IPS DF 6.9 (cell line): Measurements from ENCODE around the gene ASTN1.

Experiments used
- DNase-seq: peaks from one replicate; pipeline ENCODE4 v3.0.0-alpha.2; 2013; ENCODE audit warnings: low read depth, low spot score
- H3K27ac ChIP-seq: one replicate; pipeline ENCODE4 v1.5.1; 2013; ENCODE audit warnings: low read length, control low read depth
- H3K27me3 ChIP-seq: 2 replicates; pipeline ENCODE4 v1.6.1; 2013; ENCODE audit warnings: mild to moderate bottlenecking, low read length; ENCODE audit not compliant: control insufficient read depth, insufficient read depth
- H3K36me3 ChIP-seq: 2 replicates; pipeline ENCODE4 v1.6.1; 2013; ENCODE audit warnings: low read length; ENCODE audit not compliant: control insufficient read depth, insufficient read depth
- H3K4me1 ChIP-seq: 2 replicates; pipeline ENCODE4 v1.6.1; 2013; ENCODE audit warnings: low read length; ENCODE audit not compliant: control insufficient read depth, insufficient read depth
- H3K4me3 ChIP-seq: 2 replicates; pipeline ENCODE4 v1.5.1; 2013; ENCODE audit warnings: mild to moderate bottlenecking, low read length
- H3K9me3 ChIP-seq: 2 replicates; pipeline ENCODE4 v1.6.1; 2013; ENCODE audit warnings: low read length, inconsistent platforms; ENCODE audit not compliant: control insufficient read depth, insufficient read depth
- WGBS: extraction: QIAGEN DNeasy Blood & Tissue Kit; methylation state at CpG from one replicate; pipeline ENCODE4 v1.1.7; 2013; ENCODE audit warnings: mixed read lengths, missing lambda C conversion rate; ENCODE audit not compliant: insufficient read length, insufficient coverage; 5-methylcytosine and 5-hydroxymethylcytosine counted together

Gene ASTN1

DNA sequence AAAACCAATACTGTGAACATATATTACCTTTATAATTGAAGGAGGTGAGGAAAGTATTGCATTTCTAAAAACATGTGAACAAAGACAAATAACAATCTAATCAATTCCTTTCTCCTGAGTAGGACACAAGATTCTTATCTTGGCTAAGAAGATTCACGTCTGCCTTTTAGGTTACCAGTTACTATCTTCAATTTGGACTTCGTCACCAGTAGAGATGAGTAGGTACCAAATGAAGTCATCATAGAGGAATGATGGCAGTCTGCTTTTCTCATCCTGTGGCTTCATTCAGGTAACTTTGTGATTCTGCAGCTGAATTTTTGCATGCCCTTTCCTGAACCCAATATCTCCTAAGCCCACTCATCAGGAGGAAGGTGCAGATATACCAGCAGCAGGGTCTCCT lies 32.4 kb downstream of the ASTN1 start:
- H3K4me3 ChIP-seq = no peak overlapping the region
- H3K27ac ChIP-seq = no peak overlapping the region
- no peaks in the 10 kb centered on the region for H3K36me3 ChIP-seq
- no peaks in the 10 kb centered on the region for H3K9me3 ChIP-seq
- H3K4me1 ChIP-seq = no peaks in the 10 kb centered on the region
- no CpG with 5 or more reads among the region's 2 CpGs for WGBS
- DNase-seq = no peak
- no peaks in the 10 kb centered on the region for H3K27me3 ChIP-seq

DNA sequence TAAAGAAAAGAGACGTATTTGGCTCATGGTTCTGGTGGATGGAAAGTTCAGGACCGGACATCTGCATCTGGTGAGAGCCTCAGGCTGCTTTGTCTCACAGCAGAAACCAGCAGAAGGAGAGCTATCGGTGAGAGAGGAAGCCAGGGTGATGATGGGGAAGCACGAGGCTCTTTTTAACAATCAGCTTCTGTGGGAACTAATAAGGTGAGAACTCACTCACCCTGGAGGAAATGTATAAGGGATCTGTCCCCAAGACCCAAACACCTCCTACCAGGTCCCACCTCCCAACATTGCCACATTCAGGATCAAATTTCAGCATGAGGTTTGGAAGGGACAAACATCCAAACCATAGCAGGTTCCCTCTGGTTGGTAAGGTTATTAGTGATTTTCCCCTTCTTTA lies 32.8 kb downstream of the ASTN1 start:
- Histone ChIP-seq H3K27me3 (no peaks in the 10 kb centered on the region), H3K4me3 (no peak overlapping the region), H3K27ac (no peak overlapping the region), H3K4me1 (no peaks in the 10 kb centered on the region), H3K9me3 (no peaks in the 10 kb centered on the region), H3K36me3 (no peaks in the 10 kb centered on the region)
- DNase-seq = no peak
- WGBS = no CpG with 5 or more reads among the region's 4 CpGs

DNA sequence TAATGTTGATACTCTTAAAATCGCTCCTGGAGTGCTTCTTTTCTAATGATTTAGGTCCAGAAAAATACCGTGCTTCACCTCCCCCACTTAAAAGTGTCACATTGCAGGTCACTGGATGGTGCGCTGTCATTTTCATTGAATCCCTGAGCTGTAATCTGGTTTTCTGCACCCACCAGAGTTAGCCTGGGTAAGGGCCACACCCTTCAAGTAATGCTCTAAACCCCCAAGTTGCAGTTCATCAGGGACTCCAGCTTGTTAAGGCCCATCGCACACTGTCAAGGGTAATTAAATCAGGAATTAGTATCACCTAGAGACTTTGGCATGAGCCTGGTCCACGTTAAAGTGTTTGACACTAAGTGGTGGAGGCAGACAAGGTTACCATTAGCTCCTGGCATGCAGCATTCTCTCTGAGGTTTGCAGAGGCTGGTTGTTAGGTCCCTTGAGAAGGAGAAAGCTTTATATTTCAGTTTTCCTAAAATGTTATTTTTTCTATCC lies 34.0 kb downstream of the ASTN1 start:
- WGBS = no CpG with 5 or more reads among the region's 5 CpGs
- H3K27ac ChIP-seq = no peak overlapping the region
- H3K36me3 ChIP-seq = no peaks in the 10 kb centered on the region
- H3K4me1 ChIP-seq = no peaks in the 10 kb centered on the region
- no peaks in the 10 kb centered on the region for H3K27me3 ChIP-seq
- DNase-seq = no peak
- no peaks in the 10 kb centered on the region for H3K9me3 ChIP-seq
- H3K4me3 ChIP-seq = no peak overlapping the region

DNA sequence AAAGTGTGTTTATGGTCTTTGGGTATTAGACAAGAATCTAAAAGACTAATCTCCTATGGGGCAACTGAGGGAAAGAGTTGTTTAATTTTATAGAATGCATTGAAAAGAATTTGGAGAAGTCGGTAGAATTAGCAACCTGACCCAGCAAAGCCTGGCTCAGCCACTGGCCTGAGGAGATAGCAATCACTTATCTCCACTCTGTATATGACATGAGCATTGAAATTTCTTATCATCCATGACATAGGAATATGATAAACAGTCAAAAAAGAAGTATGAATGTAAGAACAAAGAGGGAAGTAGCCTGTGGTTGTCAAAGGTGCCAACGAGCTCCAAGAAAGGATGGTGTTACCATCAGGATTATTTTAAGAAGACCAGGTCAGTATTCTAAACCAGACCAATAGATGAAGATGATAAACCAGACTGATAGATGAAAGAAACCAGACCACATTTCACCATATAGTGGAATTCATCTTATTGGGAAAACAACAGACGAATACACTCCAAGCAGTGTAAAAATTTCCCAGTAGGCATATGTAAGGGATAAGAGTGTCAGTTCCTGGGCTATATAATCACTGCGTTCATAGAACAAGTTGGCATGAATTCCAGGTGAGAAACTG lies 35.7 kb downstream of the ASTN1 start:
- H3K4me1 ChIP-seq = no peaks in the 10 kb centered on the region
- H3K27me3 ChIP-seq = no peaks in the 10 kb centered on the region
- no peak overlapping the region for H3K4me3 ChIP-seq
- H3K9me3 ChIP-seq = no peaks in the 10 kb centered on the region
- DNase-seq = no peak
- no peak overlapping the region for H3K27ac ChIP-seq
- no CpG with 5 or more reads among the region's 4 CpGs for WGBS
- H3K36me3 ChIP-seq = no peaks in the 10 kb centered on the region

DNA sequence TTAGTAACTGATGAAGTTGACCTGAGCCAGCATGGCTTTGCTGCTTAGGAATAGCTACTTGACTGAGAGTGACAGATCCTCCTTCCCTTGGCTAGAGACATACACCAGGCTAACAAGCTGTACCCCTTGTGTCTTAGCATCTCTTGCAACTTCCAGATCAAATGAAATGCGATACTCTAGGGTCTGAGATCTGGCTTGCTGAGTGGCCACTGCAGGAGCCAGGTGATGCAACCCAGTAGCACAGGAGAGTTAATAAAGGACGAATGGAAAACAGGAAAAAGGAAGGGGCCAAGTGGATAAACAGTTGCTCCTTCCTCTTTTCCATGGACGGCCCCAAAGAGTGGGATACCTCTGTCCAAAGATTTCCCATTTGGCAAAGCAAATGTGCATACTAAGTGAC lies 38.2 kb downstream of the ASTN1 start:
- Histone ChIP-seq H3K4me1 (no peaks in the 10 kb centered on the region), H3K9me3 (no peaks in the 10 kb centered on the region), H3K4me3 (no peak overlapping the region), H3K27ac (no peak overlapping the region), H3K27me3 (no peaks in the 10 kb centered on the region), H3K36me3 (no peaks in the 10 kb centered on the region)
- DNase-seq = no peak
- WGBS = no CpG with 5 or more reads among the region's 3 CpGs

DNA sequence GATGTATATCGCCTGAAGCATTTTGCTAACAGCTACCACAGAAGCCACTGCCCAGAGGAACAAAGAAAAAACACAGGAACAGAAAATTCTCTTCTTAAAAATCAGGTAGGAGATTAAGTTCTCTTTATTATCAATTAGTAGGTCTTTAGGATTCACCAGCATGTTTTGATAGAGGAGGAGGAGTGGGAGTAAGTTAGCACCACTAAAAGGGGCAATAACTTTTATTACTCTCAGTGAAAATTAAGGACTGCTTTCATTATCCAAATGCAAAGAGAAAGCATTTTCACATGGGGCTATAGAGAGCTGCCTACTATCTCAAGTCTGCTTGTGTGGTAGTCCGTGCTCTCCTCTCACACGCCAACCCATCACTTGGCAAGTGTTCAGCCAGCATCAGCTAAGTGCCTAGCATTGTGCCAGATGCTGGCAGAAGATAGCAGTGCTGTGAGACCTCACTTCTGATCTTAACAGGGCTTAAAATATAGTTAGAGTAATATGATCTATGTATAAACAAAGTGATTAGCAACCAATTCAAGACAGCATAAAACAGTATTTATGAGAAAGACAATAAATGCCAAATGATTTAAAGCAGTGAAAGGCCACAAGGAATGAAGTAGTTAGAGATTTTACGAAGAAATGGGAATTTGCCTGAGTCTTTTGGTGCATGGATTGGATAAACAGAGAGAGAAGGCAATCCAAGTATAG lies 39.8 kb downstream of the ASTN1 start:
- H3K36me3 ChIP-seq = no peaks in the 10 kb centered on the region
- no peaks in the 10 kb centered on the region for H3K27me3 ChIP-seq
- no peak overlapping the region for H3K27ac ChIP-seq
- no peaks in the 10 kb centered on the region for H3K9me3 ChIP-seq
- no peak overlapping the region for H3K4me3 ChIP-seq
- DNase-seq = no peak
- H3K4me1 ChIP-seq = no peaks in the 10 kb centered on the region
- 100% methylated on average over 1 of the region's 4 CpGs for WGBS

DNA sequence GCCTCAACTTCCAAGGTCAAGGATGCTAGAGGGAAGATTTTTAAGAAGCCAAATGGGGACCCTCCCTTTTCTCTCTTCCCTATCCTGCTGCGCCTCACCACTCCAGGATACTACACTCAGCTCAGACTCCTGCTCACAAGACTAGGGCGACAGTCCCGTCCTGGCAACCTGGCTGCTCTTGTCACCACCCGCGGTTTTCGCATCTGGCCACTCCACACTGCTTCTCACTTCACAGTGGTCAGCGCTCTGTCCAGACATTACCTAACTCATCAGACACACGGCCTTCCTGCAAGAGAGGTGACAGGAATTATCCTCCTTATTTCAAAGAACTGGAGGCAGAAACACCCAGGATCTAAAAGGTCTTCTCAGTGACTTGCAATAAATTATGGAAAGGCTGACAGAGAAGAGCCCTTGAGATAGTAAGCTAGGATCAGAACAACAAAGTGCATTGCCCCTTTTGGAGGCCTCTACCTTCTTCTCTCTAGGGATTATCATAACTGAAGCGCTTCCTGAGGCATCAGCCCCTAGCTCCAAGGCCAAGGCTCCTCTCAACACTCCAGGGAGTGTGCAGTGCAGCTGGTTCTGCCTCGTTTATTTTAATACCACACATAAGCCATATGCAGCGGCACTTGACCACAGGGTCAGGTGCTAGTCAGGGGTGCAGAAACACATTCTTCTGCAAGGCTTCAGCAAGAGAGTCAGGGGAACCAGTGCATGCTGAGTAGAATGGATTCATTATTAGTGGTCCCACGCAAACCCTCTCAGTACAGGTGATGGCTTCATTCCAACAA lies 41.9 kb downstream of the ASTN1 start:
- no peaks in the 10 kb centered on the region for H3K36me3 ChIP-seq
- H3K4me1 ChIP-seq = no peaks in the 10 kb centered on the region
- no peak overlapping the region for H3K27ac ChIP-seq
- H3K9me3 ChIP-seq = no peaks in the 10 kb centered on the region
- WGBS = no CpG with 5 or more reads among the region's 12 CpGs
- no peak for DNase-seq
- H3K4me3 ChIP-seq = no peak overlapping the region
- H3K27me3 ChIP-seq = no peaks in the 10 kb centered on the region

DNA sequence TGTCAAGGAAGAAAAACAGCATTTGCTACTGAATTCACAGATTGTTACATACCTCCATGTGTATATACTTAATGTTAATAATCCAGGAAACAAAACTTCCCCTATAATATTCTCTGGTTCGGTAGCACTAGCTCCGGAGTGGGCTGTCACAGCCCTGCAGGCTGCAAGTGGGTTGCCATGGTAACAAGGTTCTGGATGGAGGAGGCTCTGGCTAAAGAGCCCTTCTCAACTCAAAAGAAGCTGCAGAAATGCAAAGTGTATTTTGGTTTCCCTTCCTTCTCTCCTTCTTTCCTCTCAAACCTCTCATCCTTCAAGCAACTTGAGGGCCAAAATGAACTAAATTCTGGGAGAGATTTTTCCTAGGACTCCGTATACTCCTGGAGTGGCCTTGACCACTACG lies 45.2 kb downstream of the ASTN1 start:
- H3K4me3 ChIP-seq = no peak overlapping the region
- H3K4me1 ChIP-seq = no peaks in the 10 kb centered on the region
- H3K27ac ChIP-seq = no peak overlapping the region
- H3K36me3 ChIP-seq = no peaks in the 10 kb centered on the region
- WGBS = no CpG with 5 or more reads among the region's 4 CpGs
- DNase-seq = no peak
- H3K9me3 ChIP-seq = no peaks in the 10 kb centered on the region
- no peaks in the 10 kb centered on the region for H3K27me3 ChIP-seq

DNA sequence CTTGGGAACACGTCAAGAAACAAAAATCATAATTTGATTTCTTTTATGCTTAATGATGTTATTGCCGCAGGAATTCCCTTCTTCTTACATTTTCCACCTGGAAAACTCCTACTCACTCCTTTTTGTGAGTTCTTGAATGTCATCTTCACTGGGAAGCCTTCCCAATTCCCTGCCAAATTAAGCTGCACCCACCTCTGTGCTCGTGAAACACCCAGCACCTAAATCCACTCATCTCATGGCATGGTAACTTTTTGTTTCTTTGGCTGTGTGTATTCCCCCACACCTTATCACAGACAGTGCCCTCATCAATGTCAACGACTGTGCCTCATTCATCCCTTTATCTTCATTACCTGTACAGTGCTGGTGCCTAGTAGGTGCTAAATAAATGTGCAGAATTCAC lies 45.6 kb downstream of the ASTN1 start:
- WGBS = no CpG with 5 or more reads among the region's 4 CpGs
- Histone ChIP-seq H3K27ac (no peak overlapping the region), H3K27me3 (no peaks in the 10 kb centered on the region), H3K4me1 (no peaks in the 10 kb centered on the region), H3K4me3 (no peak overlapping the region), H3K9me3 (no peaks in the 10 kb centered on the region), H3K36me3 (no peaks in the 10 kb centered on the region)
- DNase-seq = no peak

DNA sequence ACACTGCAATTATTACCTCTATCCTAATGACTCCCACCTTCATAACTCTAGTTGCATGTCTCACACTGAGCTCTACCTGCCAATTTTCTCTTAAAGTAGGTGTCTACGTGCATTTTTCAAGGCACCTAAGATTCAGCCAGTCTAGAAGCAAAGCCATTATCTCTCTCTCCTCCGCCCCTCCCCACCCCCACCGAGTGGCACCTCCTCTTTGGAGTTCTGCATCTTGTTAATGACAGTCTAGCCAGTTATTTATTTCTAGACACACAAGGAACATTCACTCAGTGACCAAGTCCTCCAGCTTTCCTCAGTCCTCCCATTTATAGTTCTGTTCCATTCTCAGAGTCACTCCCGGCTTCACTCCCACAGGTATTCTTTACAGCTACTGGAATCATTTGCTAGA lies 47.6 kb downstream of the ASTN1 start:
- DNase-seq = no peak
- Histone ChIP-seq H3K36me3 (no peaks in the 10 kb centered on the region), H3K4me1 (no peaks in the 10 kb centered on the region), H3K9me3 (no peaks in the 10 kb centered on the region), H3K4me3 (no peak overlapping the region), H3K27me3 (no peaks in the 10 kb centered on the region), H3K27ac (no peak overlapping the region)
- WGBS = no CpG with 5 or more reads among the region's 4 CpGs
